HG02870 (cell line): ENCODE data around the gene TMPRSS11A.

Source experiments
- ATAC-seq: cut with Tn5 transposase; IDR thresholded peaks from one replicate; pipeline ENCODE4 v1.9.1; 2021; ENCODE audit warnings: mild to moderate bottlenecking, moderate library complexity; ENCODE audit not compliant: unreplicated experiment

TMPRSS11A gene

DNA sequence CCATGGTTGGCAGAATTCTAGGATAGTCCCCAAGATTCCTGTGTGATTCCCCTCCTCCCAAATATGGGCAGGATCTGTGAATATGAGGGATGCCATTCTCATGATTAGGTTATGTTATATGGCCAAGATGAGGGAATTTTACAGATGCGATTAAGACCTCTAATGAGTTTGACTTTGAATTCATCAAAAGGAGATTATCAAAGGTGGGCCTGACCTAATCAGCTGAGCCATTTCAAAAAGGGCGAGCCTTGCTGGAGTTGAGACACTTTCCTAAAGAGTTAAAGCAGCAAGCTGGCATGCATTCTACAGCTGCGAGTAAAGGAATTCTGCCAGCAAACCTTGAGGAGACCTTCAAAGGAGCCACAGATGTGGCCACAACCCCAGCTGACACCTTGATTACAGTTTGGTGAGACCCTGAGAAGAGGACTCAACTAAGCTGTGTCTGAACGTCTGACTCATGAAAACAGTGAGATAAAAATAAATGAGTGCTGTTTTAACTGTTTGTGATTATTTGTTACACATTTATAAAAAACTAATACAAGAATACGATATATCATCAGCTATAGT lies 47.8 kb downstream of the TMPRSS11A start:
- ATAC-seq, result no peak

GRCh38 chr4:67912080-67912479 lies 51.2 kb downstream of the TMPRSS11A start:
- ATAC-seq, result no peak

DNA sequence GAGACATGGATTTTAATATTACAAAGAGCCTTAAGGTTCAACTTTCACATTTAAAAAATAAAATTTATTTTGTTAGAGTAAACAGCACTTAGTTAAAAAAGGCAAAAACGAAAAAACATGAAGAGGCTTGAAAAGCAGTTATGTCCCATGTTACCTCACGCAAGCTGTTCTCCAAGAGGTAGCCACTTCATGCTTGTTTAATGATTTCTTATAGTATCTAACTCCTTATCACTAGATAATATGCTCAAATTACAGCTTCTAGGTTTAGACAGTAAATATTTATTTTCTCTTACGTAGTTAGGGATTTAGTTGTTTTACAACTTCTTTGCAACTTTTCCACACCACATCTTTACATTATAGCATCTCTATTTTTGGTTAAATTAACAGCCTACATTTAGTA lies 51.7 kb downstream of the TMPRSS11A start:
- no peak for ATAC-seq

GRCh38 chr4:67911141-67911540 lies 52.2 kb downstream of the TMPRSS11A start:
- ATAC-seq, result no peak

GRCh38 chr4:67910585-67910905 lies 52.7 kb downstream of the TMPRSS11A start:
- ATAC-seq, result no peak

- ATAC-seq, result no peak
Observed at GRCh38 chr4:67909905-67910584, 53.2 kb downstream of the TMPRSS11A start.

DNA sequence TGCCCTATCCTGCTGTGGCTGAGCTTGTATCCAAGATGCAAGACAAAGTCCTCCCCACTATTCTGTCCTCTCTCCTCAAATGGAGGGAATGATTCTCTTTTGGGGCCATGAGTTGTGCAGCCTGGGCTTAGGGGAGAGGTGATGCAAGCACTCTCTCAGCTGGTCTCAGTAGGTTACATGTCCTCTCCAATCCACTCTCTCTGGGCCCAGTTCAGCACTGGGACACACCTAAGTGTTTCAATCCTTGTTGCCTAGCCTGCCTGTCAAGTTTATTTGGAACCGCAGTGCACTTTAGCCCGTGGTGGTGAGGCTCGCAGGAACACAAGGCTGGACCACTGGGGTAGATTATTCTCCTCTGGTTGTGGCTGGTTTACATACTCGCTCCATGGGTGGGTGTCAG lies 55.6 kb downstream of the TMPRSS11A start:
- ATAC-seq, result no peak

DNA sequence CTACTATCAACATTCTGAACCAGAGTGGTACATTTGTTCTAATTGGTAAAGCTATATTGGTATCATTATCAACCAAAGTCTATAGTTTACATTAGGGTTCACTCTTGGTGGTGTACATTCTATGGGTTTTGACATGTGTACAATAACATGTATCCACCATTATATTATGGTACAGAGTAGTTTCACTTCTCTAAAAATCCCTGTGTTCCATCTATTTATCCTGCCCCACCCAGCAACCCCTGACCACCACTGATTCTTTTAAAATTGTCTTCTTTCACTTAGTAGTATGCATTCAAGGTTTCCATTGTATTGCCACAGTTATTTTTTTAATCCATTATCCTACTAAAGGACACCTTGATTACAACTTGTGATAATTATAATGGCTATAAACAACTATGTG lies 64.2 kb downstream of the TMPRSS11A start:
- no peak for ATAC-seq

DNA sequence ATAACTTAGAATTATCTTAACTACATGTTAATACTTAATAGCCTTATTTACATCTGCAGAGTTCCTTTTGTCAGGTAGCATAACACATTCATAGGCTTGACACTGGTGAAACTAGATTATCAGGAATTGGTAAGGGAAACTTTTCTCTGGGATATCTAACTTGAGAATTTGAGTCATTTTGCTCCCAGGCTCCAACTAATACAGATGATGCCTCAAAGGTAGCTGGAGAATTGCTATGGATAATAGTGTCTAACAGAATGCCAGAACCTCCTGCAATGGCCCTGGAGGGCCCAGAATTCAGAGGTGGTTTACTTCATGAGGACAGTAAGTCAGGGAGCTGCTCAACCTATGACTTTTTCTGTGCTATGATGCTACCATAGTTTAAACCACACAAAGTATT lies 65.6 kb downstream of the TMPRSS11A start:
- no peak for ATAC-seq

- no peak for ATAC-seq
Observed at GRCh38 chr4:67896421-67897065, 66.8 kb downstream of the TMPRSS11A start.

DNA sequence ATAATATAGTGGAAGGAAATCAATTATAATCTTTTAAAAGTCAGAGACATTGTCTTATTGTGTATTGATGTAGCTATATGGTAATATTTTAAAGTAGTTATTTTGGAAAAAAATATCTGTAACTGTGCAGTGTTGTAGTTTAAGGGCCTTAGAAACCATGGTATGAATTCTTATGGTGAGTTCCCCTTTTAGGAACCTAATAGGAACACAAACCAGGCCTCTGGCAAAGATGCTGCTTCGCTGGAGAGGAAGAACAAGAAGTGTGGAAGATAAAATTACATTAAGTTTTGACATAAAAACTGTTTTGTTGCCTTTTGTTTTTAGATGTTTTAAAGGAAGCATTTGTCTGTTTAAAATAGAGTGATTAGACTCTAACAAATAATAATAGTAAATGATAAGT lies 68.6 kb downstream of the TMPRSS11A start:
- ATAC-seq, result no peak

DNA sequence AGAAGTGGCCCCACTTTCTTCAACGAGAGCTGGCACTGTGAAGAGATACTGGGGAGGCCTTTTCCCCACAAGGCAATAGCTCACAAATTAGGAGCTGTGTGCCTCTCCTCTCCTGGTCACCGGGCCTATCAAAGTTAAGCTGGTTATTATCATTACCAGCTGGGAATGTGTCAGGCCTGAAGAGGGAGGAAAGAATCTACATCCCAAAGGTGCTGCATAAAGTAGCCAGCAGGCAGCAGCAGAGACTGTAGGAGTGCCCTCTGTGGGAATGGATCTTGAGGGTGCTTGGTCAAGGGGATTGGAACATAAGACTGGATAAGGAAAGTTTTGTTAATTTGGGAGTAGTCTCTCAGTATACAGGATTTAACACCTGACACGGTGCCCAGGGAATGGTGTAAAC lies 70.4 kb downstream of the TMPRSS11A start:
- no peak for ATAC-seq

- ATAC-seq, result no peak
Observed at GRCh38 chr4:67892253-67892652, 71.0 kb downstream of the TMPRSS11A start.

DNA sequence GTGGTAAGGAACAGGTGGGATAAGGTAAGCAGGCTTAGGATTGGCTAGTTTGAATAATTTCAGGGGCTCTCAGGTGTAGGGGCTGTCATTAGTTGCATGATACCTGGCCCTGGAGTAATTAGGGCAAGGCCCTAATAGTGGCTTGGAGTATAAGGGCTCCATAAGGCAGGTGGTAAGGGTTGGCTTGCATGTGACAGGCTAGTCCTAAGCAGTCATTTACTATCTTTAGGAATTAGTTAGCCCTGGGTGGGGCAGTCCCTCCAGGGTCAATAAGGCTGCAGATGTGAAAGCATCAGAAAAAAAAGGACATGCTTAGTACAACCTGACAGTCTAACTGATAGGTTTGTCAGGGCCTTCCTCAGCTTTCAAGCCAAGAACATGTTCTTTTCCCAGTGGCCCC lies 71.6 kb downstream of the TMPRSS11A start:
- no peak for ATAC-seq

- no peak for ATAC-seq
Observed at GRCh38 chr4:67886281-67886680, 77.0 kb downstream of the TMPRSS11A start.

- ATAC-seq, result no peak
Observed at GRCh38 chr4:67885762-67886161, 77.5 kb downstream of the TMPRSS11A start.

DNA sequence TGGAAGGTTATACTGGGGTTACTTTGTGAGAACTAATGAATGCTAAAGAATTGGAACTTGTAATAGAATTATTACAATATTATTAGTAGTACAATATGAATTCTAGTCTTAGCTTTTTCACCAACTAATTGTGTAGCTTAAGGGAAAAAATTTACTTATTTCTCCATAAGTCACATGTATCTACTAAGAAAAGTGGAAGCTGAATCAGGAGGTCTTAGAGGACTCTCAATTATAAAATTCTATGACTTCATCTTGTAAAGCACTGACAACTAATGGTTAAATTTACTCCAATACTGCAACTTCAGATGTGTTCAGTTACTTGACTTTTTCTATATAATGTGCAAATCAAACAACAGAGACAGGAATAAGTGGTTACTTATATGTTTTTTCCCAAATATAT lies 78.6 kb downstream of the TMPRSS11A start:
- no peak for ATAC-seq

- ATAC-seq, result no peak
Observed at GRCh38 chr4:67883902-67884301, 79.4 kb downstream of the TMPRSS11A start, which contains the start of gene TMPRSS11D. Gene TMPRSS11D, minus strand, starts transcription at chr4:67884002. Its CDS starts 69 bp downstream, at chr4:67883933.

GRCh38 chr4:67883458-67883857 lies 79.8 kb downstream of the TMPRSS11A start:
- no peak for ATAC-seq

DNA sequence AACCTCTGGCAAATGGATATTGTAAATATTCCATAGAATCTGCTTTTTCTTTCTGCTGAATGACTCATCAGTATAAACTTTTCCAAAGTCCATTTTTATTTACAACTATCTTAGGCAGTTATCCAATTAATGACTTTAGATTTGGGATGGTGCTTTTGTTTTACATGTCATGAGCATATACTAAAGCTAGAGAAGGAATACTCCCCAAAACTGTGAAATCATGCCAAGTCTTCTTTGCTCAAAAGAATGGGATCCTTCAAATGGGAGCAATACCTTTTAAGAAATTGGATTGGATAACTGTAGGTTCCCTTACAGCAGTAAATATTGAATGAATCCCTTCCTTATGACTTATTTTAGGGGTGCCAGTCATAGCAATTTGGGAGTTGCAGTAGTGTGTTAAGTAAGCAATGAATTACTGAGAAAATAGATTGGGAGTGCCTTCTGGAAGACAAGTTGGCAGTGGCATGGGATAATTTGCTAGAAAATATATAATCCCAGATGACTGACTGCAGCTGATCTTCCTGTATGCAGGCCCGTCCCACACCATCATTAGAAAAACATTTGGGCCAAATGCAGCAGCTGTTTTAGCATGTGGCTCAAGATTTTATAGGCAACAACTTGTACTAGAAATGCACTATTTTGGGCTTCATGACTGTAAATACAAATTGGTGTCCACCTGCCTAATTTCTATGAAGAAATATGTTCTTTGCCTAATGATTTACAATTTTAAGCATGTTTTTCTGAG lies 82.3 kb downstream of the TMPRSS11A start:
- no peak for ATAC-seq

GRCh38 chr4:67879486-67879885 lies 83.8 kb downstream of the TMPRSS11A start:
- ATAC-seq, result no peak

DNA sequence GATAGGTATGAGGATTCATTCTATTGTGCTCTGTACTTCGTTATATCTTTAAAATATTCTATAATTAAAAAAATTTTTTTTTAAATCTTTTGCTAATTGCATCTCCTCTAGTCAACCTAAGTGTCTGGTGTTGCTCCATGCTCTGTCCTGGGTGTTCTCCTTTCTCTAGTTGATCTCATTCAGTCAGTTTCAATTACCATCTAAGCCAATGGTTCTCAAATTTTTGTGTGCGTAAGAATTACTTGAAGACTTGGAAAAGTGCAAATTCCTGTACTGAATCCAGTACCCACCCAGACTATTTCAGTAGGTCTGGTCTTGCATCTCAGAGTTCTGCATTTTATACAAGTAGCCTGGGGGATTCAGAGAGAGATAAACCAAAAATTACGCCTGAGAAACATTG lies 86.2 kb downstream of the TMPRSS11A start:
- no peak for ATAC-seq
